GM12878 (cell line): ENCODE results near the gene SNAI1. TPM values are rescaled to one million over a fixed set of nuclear protein-coding genes. Genes with fewer than 3 reads are reported as not detected.

Experiments
- BHLHE40 ChIP-seq, 2 experiments: fragments of 450-650 bp in 1 of 2; IDR thresholded peaks; 2 replicates each; pipeline ENCODE4 v1.6.1; 2011 to 2017; ENCODE audit warnings: low read depth in 2 of 2, borderline replicate concordance in 1 of 2, improper control_type of control experiment in 1 of 2, low read length in 1 of 2, mild to moderate bottlenecking in 1 of 2
- CBX3 ChIP-seq: fragments of 200-600 bp; sonication (generic); IDR thresholded peaks from 2 replicates; pipeline ENCODE4 v1.6.1; 2016; ENCODE audit warnings: low read depth, borderline replicate concordance
- CREB1 ChIP-seq: IDR thresholded peaks from 2 replicates; pipeline ENCODE4 v1.6.1; 2012; ENCODE audit warnings: low read depth, mild to moderate bottlenecking, inconsistent platforms
- CREM ChIP-seq: IDR thresholded peaks from 2 replicates; pipeline ENCODE4 v1.6.1; 2014; ENCODE audit warnings: antibody characterized with exemption, low read depth
- FOXM1 ChIP-seq: IDR thresholded peaks from 2 replicates; pipeline ENCODE4 v1.6.1; 2012; ENCODE audit warnings: low read depth, mild to moderate bottlenecking, inconsistent platforms, low read length, moderate library complexity
- KDM1A ChIP-seq: fragments of 200-600 bp; sonication (generic); IDR thresholded peaks from 2 replicates; pipeline ENCODE4 v1.6.1; 2016; ENCODE audit warnings: borderline replicate concordance
- MEF2B ChIP-seq: fragments of 450-650 bp; IDR thresholded peaks from 2 replicates; pipeline ENCODE4 v1.6.1; 2018; ENCODE audit warnings: mild to moderate bottlenecking, moderate library complexity; ENCODE audit not compliant: partially characterized antibody, poor library complexity, severe bottlenecking
- MTA3 ChIP-seq: IDR thresholded peaks from 2 replicates; pipeline ENCODE4 v1.6.1; 2012; ENCODE audit warnings: low read length, inconsistent platforms, borderline replicate concordance
- MXI1 ChIP-seq: fragments of 150-350 bp; IDR thresholded peaks from 2 replicates; pipeline ENCODE4 v1.6.1; 2011; ENCODE audit warnings: low read depth, mild to moderate bottlenecking, inconsistent platforms, low read length, improper control_type of control experiment
- NR2F1 ChIP-seq: fragments of 450-650 bp; conservative IDR thresholded peaks from 2 replicates; pipeline ENCODE4 v1.6.1; 2017; ENCODE audit warnings: mild to moderate bottlenecking
- RAD51 ChIP-seq: fragments of 450-650 bp; IDR thresholded peaks from 2 replicates; pipeline ENCODE4 v1.6.1; 2016; ENCODE audit warnings: moderate library complexity, mild to moderate bottlenecking, inconsistent platforms
- SMAD1 ChIP-seq: fragments of 450-650 bp; IDR thresholded peaks from 2 replicates; pipeline ENCODE4 v1.6.1; 2018; ENCODE audit warnings: mild to moderate bottlenecking, low read depth; ENCODE audit not compliant: partially characterized antibody
- SP1 ChIP-seq: IDR thresholded peaks from one replicate; pipeline ENCODE4 v1.6.1; 2011; ENCODE audit warnings: low read depth, low read length
- TCF12 ChIP-seq: IDR thresholded peaks from 2 replicates; pipeline ENCODE4 v1.6.1; 2011; ENCODE audit warnings: low read depth, mild to moderate bottlenecking, low read length
- ZNF24 ChIP-seq: fragments of 450-650 bp; IDR thresholded peaks from 2 replicates; pipeline ENCODE4 v1.6.1; 2017; ENCODE audit warnings: antibody characterized with exemption, mild to moderate bottlenecking
- ZNF274 ChIP-seq: IDR thresholded peaks from one replicate; pipeline ENCODE4 v1.8.0; 2011; ENCODE audit not compliant: insufficient read length, insufficient read depth
- ZNF622 ChIP-seq: fragments of 450-650 bp; IDR thresholded peaks from 2 replicates; pipeline ENCODE4 v1.6.1; 2017; ENCODE audit warnings: mild to moderate bottlenecking, inconsistent platforms
- polyA plus RNA-seq, 11 experiments: library from polyadenylated mRNA; depleted of rRNA in 4 of 11; unstranded in 6 of 11; stranded (reverse) in 5 of 11; fragments of >200 nt; fragmentation: Nextera tagmentation in 4 of 11; fragmentation: Illumina TruSeq in 1 of 11; extraction: Ambion mirVana in 4 of 11; extraction: Trizol in 1 of 11; gene quantifications; 1 replicate in 1 of 11; 2 replicates in 10 of 11; pipeline versions ENCODE4 v1.2.1 to v1.2.3, GENCODE V29; 2011 to 2016; ENCODE audit warnings: inconsistent platforms in 2 of 11, missing spikeins in 2 of 11, low read depth in 1 of 11
- total RNA-seq, 4 experiments: library from RNA; depleted of rRNA in 3 of 4; stranded (reverse); fragments of >200 nt in 3 of 4; fragmentation: Illumina TruSeq in 1 of 4; extraction: Trizol in 1 of 4; gene quantifications; 2 replicates each; pipeline versions ENCODE4 v1.2.1 to v1.2.3, GENCODE V29; 2013 to 2021
- TF ChIP-seq, protein P1 (sequence below): fragments of 150-350 bp; IDR thresholded peaks from 2 replicates; pipeline ENCODE4 v1.6.1; 2014; ENCODE audit warnings: mild to moderate bottlenecking, low read depth, low read length
- TF ChIP-seq, protein P2 (sequence below): fragments of 450-650 bp; conservative IDR thresholded peaks from 2 replicates; pipeline ENCODE4 v1.6.1; 2017; ENCODE audit warnings: mild to moderate bottlenecking, moderate library complexity
- TF ChIP-seq, protein P3 (sequence below): fragments of 150-350 bp; IDR thresholded peaks from 2 replicates; pipeline ENCODE4 v1.6.1; 2016; ENCODE audit warnings: low read depth, low read length
- TF ChIP-seq, protein P4 (sequence below): fragments of 450-650 bp; formaldehyde crosslinking; IDR thresholded peaks from 2 replicates; pipeline ENCODE4 v1.4.0; 2022; ENCODE audit warnings: mild to moderate bottlenecking, moderate library complexity

SNAI1 gene
- total and polyA plus RNA-seq, 10 of the 15 experiments (the other 5 are each of a cell fraction or from before 2014, with no cell fraction given), result 0.11 to 0.79 (median 0.24) TPM; not detected in 2

DNA sequence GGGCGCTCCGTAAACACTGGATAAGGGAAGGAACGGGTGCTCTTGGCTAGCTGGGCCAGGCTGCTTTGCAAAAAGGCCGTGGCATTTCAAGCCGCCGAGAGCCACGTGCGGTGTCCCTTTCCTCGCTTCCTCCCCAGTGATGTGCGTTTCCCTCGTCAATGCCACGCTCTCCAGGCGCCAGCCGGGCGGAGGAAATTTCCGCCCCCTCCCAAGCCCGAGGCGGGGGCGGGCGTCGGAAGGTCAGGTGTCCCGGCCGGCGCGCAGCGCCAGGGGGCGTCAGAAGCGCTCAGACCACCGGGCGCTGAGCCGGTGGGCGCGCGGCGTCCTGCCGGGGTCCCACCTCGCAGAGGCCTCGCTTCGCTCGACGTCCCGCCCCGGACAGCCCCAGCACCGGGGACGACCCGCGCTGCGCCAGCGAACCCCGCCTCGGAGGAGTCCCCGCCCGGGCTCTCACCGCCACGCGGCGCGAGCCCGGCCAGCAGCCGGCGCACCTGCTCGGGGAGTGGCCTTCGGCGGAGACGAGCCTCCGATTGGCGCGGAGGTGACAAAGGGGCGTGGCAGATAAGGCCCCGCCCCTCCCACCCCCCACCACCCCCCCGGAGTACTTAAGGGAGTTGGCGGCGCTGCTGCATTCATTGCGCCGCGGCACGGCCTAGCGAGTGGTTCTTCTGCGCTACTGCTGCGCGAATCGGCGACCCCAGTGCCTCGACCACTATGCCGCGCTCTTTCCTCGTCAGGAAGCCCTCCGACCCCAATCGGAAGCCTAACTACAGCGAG, at the start of gene SNAI1 (continued):
- peak; percentile 56 to 80; a peak in 3 of 4 replicates for TF ChIP-seq BHLHE40 (IDR thresholded peaks at IDR 0.05; ENCODE audit: borderline replicate concordance in 1 of 2, low read depth in 2 of 2, low read length in 1 of 2)
- no peak for TF ChIP-seq RAD51
- TF ChIP-seq TCF12, result peak; percentile 80
- TF ChIP-seq, protein P1, sequence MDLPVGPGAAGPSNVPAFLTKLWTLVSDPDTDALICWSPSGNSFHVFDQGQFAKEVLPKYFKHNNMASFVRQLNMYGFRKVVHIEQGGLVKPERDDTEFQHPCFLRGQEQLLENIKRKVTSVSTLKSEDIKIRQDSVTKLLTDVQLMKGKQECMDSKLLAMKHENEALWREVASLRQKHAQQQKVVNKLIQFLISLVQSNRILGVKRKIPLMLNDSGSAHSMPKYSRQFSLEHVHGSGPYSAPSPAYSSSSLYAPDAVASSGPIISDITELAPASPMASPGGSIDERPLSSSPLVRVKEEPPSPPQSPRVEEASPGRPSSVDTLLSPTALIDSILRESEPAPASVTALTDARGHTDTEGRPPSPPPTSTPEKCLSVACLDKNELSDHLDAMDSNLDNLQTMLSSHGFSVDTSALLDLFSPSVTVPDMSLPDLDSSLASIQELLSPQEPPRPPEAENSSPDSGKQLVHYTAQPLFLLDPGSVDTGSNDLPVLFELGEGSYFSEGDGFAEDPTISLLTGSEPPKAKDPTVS, result no peak
- peak; percentile 45 for TF ChIP-seq SP1
- no peak for TF ChIP-seq MEF2B
- TF ChIP-seq MTA3, result no peak
- no peak for TF ChIP-seq CREM
- no peak for TF ChIP-seq ZNF24
- TF ChIP-seq, protein P2, sequence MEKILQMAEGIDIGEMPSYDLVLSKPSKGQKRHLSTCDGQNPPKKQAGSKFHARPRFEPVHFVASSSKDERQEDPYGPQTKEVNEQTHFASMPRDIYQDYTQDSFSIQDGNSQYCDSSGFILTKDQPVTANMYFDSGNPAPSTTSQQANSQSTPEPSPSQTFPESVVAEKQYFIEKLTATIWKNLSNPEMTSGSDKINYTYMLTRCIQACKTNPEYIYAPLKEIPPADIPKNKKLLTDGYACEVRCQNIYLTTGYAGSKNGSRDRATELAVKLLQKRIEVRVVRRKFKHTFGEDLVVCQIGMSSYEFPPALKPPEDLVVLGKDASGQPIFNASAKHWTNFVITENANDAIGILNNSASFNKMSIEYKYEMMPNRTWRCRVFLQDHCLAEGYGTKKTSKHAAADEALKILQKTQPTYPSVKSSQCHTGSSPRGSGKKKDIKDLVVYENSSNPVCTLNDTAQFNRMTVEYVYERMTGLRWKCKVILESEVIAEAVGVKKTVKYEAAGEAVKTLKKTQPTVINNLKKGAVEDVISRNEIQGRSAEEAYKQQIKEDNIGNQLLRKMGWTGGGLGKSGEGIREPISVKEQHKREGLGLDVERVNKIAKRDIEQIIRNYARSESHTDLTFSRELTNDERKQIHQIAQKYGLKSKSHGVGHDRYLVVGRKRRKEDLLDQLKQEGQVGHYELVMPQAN, result peak; percentile 81
- no peak for TF ChIP-seq CREB1
- no peak for TF ChIP-seq CBX3
- no peak for TF ChIP-seq ZNF622
- TF ChIP-seq, protein P3, sequence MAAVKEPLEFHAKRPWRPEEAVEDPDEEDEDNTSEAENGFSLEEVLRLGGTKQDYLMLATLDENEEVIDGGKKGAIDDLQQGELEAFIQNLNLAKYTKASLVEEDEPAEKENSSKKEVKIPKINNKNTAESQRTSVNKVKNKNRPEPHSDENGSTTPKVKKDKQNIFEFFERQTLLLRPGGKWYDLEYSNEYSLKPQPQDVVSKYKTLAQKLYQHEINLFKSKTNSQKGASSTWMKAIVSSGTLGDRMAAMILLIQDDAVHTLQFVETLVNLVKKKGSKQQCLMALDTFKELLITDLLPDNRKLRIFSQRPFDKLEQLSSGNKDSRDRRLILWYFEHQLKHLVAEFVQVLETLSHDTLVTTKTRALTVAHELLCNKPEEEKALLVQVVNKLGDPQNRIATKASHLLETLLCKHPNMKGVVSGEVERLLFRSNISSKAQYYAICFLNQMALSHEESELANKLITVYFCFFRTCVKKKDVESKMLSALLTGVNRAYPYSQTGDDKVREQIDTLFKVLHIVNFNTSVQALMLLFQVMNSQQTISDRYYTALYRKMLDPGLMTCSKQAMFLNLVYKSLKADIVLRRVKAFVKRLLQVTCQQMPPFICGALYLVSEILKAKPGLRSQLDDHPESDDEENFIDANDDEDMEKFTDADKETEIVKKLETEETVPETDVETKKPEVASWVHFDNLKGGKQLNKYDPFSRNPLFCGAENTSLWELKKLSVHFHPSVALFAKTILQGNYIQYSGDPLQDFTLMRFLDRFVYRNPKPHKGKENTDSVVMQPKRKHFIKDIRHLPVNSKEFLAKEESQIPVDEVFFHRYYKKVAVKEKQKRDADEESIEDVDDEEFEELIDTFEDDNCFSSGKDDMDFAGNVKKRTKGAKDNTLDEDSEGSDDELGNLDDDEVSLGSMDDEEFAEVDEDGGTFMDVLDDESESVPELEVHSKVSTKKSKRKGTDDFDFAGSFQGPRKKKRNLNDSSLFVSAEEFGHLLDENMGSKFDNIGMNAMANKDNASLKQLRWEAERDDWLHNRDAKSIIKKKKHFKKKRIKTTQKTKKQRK, result no peak
- no peak for TF ChIP-seq KDM1A
- no peak for TF ChIP-seq SMAD1
- TF ChIP-seq NR2F1, result peak; percentile 85
- TF ChIP-seq FOXM1, result no peak
- TF ChIP-seq, protein P4, sequence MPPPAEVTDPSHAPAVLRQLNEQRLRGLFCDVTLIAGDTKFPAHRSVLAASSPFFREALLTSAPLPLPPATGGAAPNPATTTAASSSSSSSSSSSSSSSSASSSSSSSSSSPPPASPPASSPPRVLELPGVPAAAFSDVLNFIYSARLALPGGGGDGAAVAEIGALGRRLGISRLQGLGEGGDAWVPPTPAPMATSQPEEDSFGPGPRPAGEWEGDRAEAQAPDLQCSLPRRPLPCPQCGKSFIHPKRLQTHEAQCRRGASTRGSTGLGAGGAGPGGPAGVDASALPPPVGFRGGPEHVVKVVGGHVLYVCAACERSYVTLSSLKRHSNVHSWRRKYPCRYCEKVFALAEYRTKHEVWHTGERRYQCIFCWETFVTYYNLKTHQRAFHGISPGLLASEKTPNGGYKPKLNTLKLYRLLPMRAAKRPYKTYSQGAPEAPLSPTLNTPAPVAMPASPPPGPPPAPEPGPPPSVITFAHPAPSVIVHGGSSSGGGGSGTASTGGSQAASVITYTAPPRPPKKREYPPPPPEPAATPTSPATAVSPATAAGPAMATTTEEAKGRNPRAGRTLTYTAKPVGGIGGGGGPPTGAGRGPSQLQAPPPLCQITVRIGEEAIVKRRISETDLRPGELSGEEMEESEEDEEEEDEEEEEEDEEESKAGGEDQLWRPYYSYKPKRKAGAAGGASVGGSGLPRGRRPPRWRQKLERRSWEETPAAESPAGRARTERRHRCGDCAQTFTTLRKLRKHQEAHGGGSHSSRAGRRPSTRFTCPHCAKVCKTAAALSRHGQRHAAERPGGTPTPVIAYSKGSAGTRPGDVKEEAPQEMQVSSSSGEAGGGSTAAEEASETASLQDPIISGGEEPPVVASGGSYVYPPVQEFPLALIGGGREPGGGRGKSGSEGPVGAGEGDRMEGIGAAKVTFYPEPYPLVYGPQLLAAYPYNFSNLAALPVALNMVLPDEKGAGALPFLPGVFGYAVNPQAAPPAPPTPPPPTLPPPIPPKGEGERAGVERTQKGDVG (CRISPR knock-in tag), result no peak
- no peak for TF ChIP-seq ZNF274
- TF ChIP-seq MXI1, result 0 out of 2 replicates have a peak, but pooled peaks have one; percentile 55
